ENCODE data around the gene TRMT44. TPM values are rescaled to one million over a fixed set of nuclear protein-coding genes. Genes with fewer than 3 reads are reported as not detected.

The TRMT44 gene
- total RNA-seq, 6 donors from 2014 or later, result 22.8 to 81.7 (median 30.2) TPM

- Histone ChIP-seq H3K4me3 (no peak overlapping the region), H3K4me1 (peaks cover 7 to 17% (median 9%) of the 10 kb centered on the region in 4 donors), H3K27ac (peak overlapping the region in 1 of 4 donors; percentile 1), H3K36me3 (no peaks in the 10 kb centered on the region), H3K27me3 (no peaks in the 10 kb centered on the region), H3K9me3 (no peaks in the 10 kb centered on the region)
- DNase-seq (no peak), ATAC-seq (ENCODE audit: low FRiP score in 2 of 2) (no peak)
- TF ChIP-seq CTCF (IDR thresholded peaks at IDR 0.05) (no peak), EP300 (IDR thresholded peaks at IDR 0.05) (no peak)
- WGBS, 2 donors, result 37 to 39% methylated on average over 13 to 15 of the region's 15 CpGs
Measured at GRCh38 chr4:8504279-8505007, 63.9 kb downstream of the TRMT44 start.

GRCh38 chr4:8505229-8505628, 64.7 kb downstream of the TRMT44 start:
- Histone ChIP-seq H3K9me3 (no peaks in the 10 kb centered on the region), H3K36me3 (no peaks in the 10 kb centered on the region), H3K4me1 (peaks cover 7 to 17% (median 9%) of the 10 kb centered on the region in 4 donors), H3K4me3 (no peak overlapping the region), H3K27me3 (no peaks in the 10 kb centered on the region), H3K27ac (peak overlapping the region in 2 of 4 donors; percentile 1 to 69)
- TF ChIP-seq CTCF (IDR thresholded peaks at IDR 0.05), result no peak
- no peak for TF ChIP-seq POLR2AphosphoS5 (IDR thresholded peaks at IDR 0.05)
- TF ChIP-seq POLR2A (IDR thresholded peaks at IDR 0.05), result no peak
- TF ChIP-seq EP300 (IDR thresholded peaks at IDR 0.05), result no peak
- ATAC-seq (ENCODE audit: low FRiP score in 2 of 2) (no peak), DNase-seq (peak in 1 of 2 donors; percentile 30)
- WGBS, 2 donors, result 89% methylated on average over 7 of the region's 7 CpGs; no CpG with 5 or more reads in 1 of the 2 donors

- DNase-seq, result no peak
- H3K4me3 ChIP-seq, result no peak overlapping the region
- H3K36me3 ChIP-seq, result no peaks in the 10 kb centered on the region
- H3K9me3 ChIP-seq, result no peaks in the 10 kb centered on the region
- H3K4me1 ChIP-seq, result peaks cover 7 to 17% (median 9%) of the 10 kb centered on the region in 4 donors
- no peak for TF ChIP-seq EP300 (IDR thresholded peaks at IDR 0.05)
- no peak for TF ChIP-seq POLR2AphosphoS5 (IDR thresholded peaks at IDR 0.05)
- TF ChIP-seq CTCF (IDR thresholded peaks at IDR 0.05), result no peak
- TF ChIP-seq POLR2A (IDR thresholded peaks at IDR 0.05), result no peak
- no peaks in the 10 kb centered on the region for H3K27me3 ChIP-seq
- 51 to 66% methylated on average over 5 of the region's 5 CpGs for WGBS, 2 donors
- H3K27ac ChIP-seq, result peak overlapping the region in 3 of 4 donors; percentile 50 to 81 (median 69)
- no peak for ATAC-seq (ENCODE audit: low FRiP score in 2 of 2)
Measured at GRCh38 chr4:8506006-8506372, 65.4 kb downstream of the TRMT44 start.

GRCh38 chr4:8506373-8507195, 66.0 kb downstream of the TRMT44 start:
- TF ChIP-seq POLR2AphosphoS5 (IDR thresholded peaks at IDR 0.05) (peak; percentile 33 to 40), POLR2A (IDR thresholded peaks at IDR 0.05) (no peak)
- Histone ChIP-seq H3K27ac (peak overlapping the region; percentile 32 to 81 (median 64)), H3K36me3 (no peaks in the 10 kb centered on the region), H3K9me3 (no peaks in the 10 kb centered on the region), H3K4me3 (no peak overlapping the region), H3K27me3 (no peaks in the 10 kb centered on the region), H3K4me1 (peaks cover 7 to 17% (median 9%) of the 10 kb centered on the region in 4 donors)
- WGBS, 2 donors, result 44 to 56% methylated on average over 11 to 20 of the region's 21 CpGs
- ATAC-seq (ENCODE audit: low FRiP score in 2 of 2) (peak; percentile 27 to 73), DNase-seq (peak; percentile 42 to 84)

GRCh38 chr4:8507196-8507570, 66.6 kb downstream of the TRMT44 start:
- Histone ChIP-seq H3K4me3 (no peak overlapping the region), H3K27me3 (no peaks in the 10 kb centered on the region), H3K9me3 (no peaks in the 10 kb centered on the region), H3K36me3 (no peaks in the 10 kb centered on the region), H3K4me1 (peaks cover 7 to 17% (median 9%) of the 10 kb centered on the region in 4 donors), H3K27ac (peak overlapping the region in 3 of 4 donors; percentile 6 to 77 (median 50))
- ATAC-seq (ENCODE audit: low FRiP score in 2 of 2) (no peak), DNase-seq (no peak)
- WGBS, 2 donors, result 37 to 78% methylated on average over 10 to 13 of the region's 13 CpGs
- TF ChIP-seq POLR2A (IDR thresholded peaks at IDR 0.05) (no peak), POLR2AphosphoS5 (IDR thresholded peaks at IDR 0.05) (no peak), EP300 (IDR thresholded peaks at IDR 0.05) (no peak), CTCF (IDR thresholded peaks at IDR 0.05) (no peak)
